MCF 10A (cell line): ENCODE results near the gene CCDC87. TPM values are rescaled to one million over a fixed set of nuclear protein-coding genes. Genes with fewer than 3 reads are reported as not detected.

Experiments used
- BruUV-seq: library from RNA; stranded (reverse); fragments of 400-500 nt; replicated peaks from 2 replicates; lab custom pipeline; 2021; lab: Mats Ljungman, UMichigan
- CTCF ChIA-PET: fragments of 300-600 bp; sonication (Branson Sonifier 250); formaldehyde crosslinking; extraction: SDS; loops from one replicate; lab custom pipeline; 2021; ENCODE audit warnings: antibody characterized with exemption, inconsistent platforms; lab: Yijun Ruan, JAX
- POLR2A ChIA-PET: fragments of 300-600, 350-650 bp; sonication (Branson Sonifier 250); formaldehyde crosslinking; extraction: SDS; loops from one replicate; lab custom pipeline; 2020; ENCODE audit warnings: antibody characterized with exemption, inconsistent platforms; lab: Yijun Ruan, JAX
- DNase-seq: peaks from one replicate; pipeline ENCODE4 v3.0.0-alpha.2; 2018; ENCODE audit not compliant: unreplicated experiment
- H3K27ac Mint-ChIP-seq: one replicate; pipeline ENCODE4 v1.8.0; 2022; ENCODE audit warnings: mild to moderate bottlenecking, low read depth, mixed read lengths; ENCODE audit not compliant: unreplicated experiment
- H3K27me3 Mint-ChIP-seq: one replicate; pipeline ENCODE4 v1.8.0; 2022; ENCODE audit warnings: mixed read lengths; ENCODE audit not compliant: insufficient read depth, unreplicated experiment
- H3K36me3 Mint-ChIP-seq: one replicate; pipeline ENCODE4 v1.8.0; 2022; ENCODE audit warnings: mild to moderate bottlenecking, moderate library complexity, mixed read lengths; ENCODE audit not compliant: insufficient read depth, unreplicated experiment
- H3K4me1 Mint-ChIP-seq: one replicate; pipeline ENCODE4 v1.8.0; 2022; ENCODE audit warnings: mixed read lengths; ENCODE audit not compliant: insufficient read depth, unreplicated experiment
- H3K4me3 Mint-ChIP-seq: one replicate; pipeline ENCODE4 v1.8.0; 2022; ENCODE audit warnings: mild to moderate bottlenecking, moderate library complexity, mixed read lengths; ENCODE audit not compliant: unreplicated experiment
- H3K9me3 Mint-ChIP-seq: one replicate; pipeline ENCODE4 v1.8.0; 2022; ENCODE audit warnings: mixed read lengths; ENCODE audit not compliant: unreplicated experiment
- intact Hi-C: fragments of 100-400 bp; cut with micrococcal nuclease; formaldehyde crosslinking; loops from 2 replicates; pipeline ENCODE4 v1.14.1; 2022
- total RNA-seq: library from RNA; stranded (reverse); gene quantifications from 2 replicates; pipeline ENCODE4 v1.2.3, GENCODE V29; 2022
- TF ChIP-seq, protein P1 (sequence below): fragments of 200-600 bp; IDR thresholded peaks from one replicate; pipeline ENCODE4 v1.8.0; 2022; ENCODE audit warnings: antibody characterized with exemption, mild to moderate bottlenecking; ENCODE audit not compliant: unreplicated experiment

The CCDC87 gene
- total RNA-seq, 1 experiment from 2014 or later: not detected

DNA sequence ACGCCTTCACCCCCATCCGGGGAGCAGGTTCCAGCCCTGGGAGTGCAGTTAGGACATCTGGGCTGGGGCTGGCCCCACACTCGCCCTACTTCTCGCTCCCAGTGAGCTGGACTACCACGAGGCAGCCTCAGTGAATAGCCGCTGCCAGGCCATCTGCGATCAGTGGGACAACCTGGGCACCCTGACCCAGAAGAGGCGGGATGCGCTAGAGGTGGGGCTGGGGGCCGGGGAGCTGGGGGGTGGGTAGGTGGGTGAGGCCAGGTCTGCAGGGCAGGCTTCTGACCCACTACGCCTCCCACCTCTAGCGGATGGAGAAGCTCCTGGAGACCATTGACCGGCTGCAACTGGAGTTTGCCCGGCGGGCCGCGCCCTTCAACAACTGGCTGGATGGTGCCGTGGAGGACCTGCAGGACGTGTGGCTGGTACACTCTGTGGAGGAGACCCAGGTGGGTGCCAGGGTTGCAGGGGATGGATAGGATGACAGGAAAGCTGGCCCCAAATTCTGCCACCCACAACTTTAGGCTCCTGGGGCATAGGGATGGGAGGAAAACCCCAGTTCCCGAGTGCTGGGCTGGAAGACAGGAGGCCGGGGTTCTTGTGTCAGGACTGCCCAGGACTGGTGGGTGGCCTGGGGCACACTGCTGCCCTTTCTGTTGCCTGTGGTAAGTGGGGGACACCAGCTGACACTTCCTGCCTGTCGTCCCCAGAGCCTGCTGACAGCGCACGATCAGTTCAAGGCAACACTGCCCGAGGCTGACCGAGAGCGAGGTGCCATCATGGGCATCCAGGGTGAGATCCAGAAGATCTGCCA, 32.8 kb downstream of the CCDC87 start:
- no peak for DNase-seq
- H3K27me3 Mint-ChIP-seq: no peaks in the 10 kb centered on the region
- POLR2A ChIA-PET: interaction anchor here (0.5 to 0.8 kb wide), 2 partner anchors 560 to 743 kb away, joined by 3 read pairs; partner anchors contain the start of gene SSH3
- H3K4me1 Mint-ChIP-seq: no peaks in the 10 kb centered on the region
- no peaks in the 10 kb centered on the region for H3K36me3 Mint-ChIP-seq
- H3K9me3 Mint-ChIP-seq: no peaks in the 10 kb centered on the region
- intact Hi-C loops: no loop called here
- CTCF ChIA-PET: interaction anchor here (0.6 kb wide), 1 partner anchor 18 kb away, joined by 3 read pairs; no protein-coding TSS in a partner anchor
- H3K4me3 Mint-ChIP-seq: no peak overlapping the region
- BruUV-seq: no TSS peak
- no peak overlapping the region for H3K27ac Mint-ChIP-seq
- TF ChIP-seq, protein P1, sequence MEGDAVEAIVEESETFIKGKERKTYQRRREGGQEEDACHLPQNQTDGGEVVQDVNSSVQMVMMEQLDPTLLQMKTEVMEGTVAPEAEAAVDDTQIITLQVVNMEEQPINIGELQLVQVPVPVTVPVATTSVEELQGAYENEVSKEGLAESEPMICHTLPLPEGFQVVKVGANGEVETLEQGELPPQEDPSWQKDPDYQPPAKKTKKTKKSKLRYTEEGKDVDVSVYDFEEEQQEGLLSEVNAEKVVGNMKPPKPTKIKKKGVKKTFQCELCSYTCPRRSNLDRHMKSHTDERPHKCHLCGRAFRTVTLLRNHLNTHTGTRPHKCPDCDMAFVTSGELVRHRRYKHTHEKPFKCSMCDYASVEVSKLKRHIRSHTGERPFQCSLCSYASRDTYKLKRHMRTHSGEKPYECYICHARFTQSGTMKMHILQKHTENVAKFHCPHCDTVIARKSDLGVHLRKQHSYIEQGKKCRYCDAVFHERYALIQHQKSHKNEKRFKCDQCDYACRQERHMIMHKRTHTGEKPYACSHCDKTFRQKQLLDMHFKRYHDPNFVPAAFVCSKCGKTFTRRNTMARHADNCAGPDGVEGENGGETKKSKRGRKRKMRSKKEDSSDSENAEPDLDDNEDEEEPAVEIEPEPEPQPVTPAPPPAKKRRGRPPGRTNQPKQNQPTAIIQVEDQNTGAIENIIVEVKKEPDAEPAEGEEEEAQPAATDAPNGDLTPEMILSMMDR: no peak

GRCh38 chr11:66559142-66559865, 33.6 kb downstream of the CCDC87 start:
- no peaks in the 10 kb centered on the region for H3K4me1 Mint-ChIP-seq
- no peaks in the 10 kb centered on the region for H3K27me3 Mint-ChIP-seq
- ChIA-PET CTCF (interaction anchor here (0.6 kb wide), 1 partner anchor 17 kb away, joined by 3 read pairs; no protein-coding TSS in a partner anchor), POLR2A (interaction anchor here (0.6 kb wide), 1 partner anchor 206 kb away, joined by 4 read pairs; no protein-coding TSS in a partner anchor)
- DNase-seq: no peak
- no peaks in the 10 kb centered on the region for H3K9me3 Mint-ChIP-seq
- H3K27ac Mint-ChIP-seq: no peak overlapping the region
- no TSS peak for BruUV-seq
- no peaks in the 10 kb centered on the region for H3K36me3 Mint-ChIP-seq
- intact Hi-C loops: no loop called here
- H3K4me3 Mint-ChIP-seq: no peak overlapping the region
- TF ChIP-seq, protein P1: no peak

DNA sequence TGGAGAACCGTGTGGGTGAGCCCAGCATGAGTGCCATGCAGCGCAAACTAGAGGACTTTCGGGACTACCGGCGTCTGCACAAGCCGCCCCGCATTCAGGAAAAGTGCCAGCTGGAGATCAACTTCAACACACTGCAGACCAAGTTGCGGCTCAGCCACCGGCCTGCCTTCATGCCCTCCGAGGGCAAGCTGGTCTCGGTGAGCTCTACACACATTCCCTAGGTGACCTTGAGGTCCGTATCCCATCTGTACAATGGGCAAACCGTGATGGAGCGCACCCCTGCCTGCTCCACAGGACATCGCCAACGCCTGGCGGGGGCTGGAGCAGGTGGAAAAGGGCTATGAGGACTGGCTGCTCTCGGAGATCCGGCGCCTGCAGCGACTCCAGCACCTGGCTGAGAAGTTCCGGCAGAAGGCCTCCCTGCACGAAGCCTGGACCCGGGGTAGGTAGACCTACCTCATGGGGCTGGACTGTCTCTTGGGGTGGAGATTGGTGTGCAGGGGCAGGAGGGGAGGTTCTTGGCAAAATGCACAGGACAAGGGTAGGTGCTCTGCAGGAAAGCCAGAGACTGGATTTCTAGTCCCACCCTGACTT, 35.0 kb downstream of the CCDC87 start:
- TF ChIP-seq, protein P1: no peak

More for the DNA sequence above, 35.0 kb downstream of the CCDC87 start:
- no peak for DNase-seq
- H3K4me1 Mint-ChIP-seq: no peaks in the 10 kb centered on the region
- POLR2A ChIA-PET: interaction anchor here (0.7 kb wide), 1 partner anchor 167 kb away, joined by 3 read pairs; no protein-coding TSS in a partner anchor
- no TSS peak for BruUV-seq
- intact Hi-C loops: no loop called here
- H3K27ac Mint-ChIP-seq: no peak overlapping the region
- CTCF ChIA-PET: no interaction called here
- no peaks in the 10 kb centered on the region for H3K36me3 Mint-ChIP-seq
- no peaks in the 10 kb centered on the region for H3K27me3 Mint-ChIP-seq
- no peaks in the 10 kb centered on the region for H3K9me3 Mint-ChIP-seq
- H3K4me3 Mint-ChIP-seq: no peak overlapping the region
